Stimulated activated CD8-positive, alpha-beta memory T cell treated with anti-CD3 and anti-CD28 coated beads, Interleukin-15, amount 100 ng/mL, for 24 hours (primary cell): ENCODE data around the gene IFITM5.
"Not testable (repeated sequence)": the region's sequence is repeated elsewhere in the genome, so short reads cannot be mapped to it uniquely, and the experiment has no call there.

Source experiments
- DNase-seq: peaks from one replicate; pipeline ENCODE4 v3.0.0-alpha.2; 2020; ENCODE audit warnings: low read depth

IFITM5 gene

DNA sequence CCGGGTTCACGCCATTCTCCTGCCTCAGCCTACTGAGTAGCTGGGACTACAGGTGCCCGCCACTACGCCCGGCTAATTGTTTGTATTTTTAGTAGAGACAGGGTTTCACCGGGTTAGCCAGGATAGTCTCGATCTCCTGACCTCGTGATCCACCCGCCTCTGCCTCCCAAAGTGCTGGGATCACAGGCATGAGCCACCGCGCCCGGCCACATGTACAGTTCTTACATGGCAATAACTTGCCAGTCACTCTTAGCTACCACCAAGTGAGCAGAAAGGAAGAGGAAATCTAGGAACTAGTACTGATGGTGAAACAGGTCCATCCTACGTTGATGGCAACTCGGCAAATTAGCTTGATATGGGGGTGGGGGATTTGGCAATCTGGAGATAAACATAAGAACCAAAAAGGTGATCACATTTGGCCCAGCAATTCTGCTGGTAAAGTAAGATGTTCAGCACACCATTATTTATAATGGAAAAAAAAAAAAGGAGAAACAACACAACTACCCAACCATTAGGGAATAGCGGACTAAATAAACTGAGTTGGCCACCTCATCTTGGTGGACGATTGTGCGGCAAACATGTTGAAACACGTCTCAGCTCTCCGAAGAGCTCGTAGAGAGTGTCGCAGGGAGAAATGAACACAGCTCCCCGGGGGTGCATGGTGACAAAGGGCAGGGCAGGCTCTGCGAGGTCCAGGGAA is 15.8 kb downstream of the IFITM5 start:
- no peak for DNase-seq

DNA sequence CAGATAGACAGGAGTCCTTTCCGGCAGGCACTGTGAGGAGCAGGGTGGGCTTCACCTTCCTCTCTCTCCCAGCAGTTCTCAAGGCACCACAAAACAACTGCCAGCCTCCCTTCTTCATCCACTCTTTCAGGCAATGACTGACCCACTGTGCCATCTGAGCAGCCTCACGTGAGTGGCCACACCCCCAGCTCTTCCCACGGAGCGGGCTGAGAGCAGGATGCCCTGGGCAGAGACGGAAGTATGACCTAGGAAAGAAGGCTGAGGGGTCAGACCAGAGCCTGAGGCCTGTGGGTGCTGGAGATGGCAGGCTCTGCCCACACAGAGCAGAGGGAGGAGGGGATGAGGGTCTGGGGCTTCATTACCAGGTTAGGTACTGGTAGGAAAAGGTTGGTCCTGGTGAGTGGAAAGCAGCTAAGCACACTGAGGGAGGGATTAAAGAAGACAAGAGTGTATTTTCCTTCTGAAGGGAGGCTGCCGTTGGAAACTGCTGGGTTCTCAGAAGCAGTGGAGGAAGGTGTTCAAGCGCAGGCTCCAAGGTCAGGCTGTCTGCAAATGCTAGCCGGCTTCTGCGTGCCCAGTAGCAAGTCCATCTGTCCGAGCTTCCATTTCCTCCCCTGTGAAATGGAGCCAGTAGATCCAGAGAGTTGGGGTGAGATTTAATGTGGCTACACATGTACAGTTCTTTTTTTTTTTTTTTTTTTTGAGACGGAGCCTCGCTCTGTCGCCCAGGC is 16.5 kb downstream of the IFITM5 start:
- DNase-seq, result no peak

DNA sequence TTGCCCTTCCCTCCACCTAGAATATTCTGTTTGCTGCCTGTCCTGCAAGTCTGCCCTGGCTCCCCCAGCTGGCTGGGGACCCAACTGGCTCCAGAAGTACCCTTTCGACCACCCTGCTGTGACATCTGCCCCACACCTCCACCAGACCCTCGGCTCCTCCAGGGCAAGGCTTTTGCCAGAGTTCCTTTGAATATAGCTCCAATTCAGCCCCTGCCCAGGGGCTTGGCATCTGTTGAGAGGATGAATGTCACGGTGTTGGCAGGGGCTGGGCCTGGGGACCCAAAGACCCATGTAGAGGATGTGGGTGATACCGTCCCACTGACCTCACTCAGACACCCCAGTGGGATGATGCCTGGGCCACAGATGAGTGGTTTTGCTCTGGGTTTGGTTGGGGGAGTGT is 17.2 kb downstream of the IFITM5 start:
- DNase-seq, result no peak

DNA sequence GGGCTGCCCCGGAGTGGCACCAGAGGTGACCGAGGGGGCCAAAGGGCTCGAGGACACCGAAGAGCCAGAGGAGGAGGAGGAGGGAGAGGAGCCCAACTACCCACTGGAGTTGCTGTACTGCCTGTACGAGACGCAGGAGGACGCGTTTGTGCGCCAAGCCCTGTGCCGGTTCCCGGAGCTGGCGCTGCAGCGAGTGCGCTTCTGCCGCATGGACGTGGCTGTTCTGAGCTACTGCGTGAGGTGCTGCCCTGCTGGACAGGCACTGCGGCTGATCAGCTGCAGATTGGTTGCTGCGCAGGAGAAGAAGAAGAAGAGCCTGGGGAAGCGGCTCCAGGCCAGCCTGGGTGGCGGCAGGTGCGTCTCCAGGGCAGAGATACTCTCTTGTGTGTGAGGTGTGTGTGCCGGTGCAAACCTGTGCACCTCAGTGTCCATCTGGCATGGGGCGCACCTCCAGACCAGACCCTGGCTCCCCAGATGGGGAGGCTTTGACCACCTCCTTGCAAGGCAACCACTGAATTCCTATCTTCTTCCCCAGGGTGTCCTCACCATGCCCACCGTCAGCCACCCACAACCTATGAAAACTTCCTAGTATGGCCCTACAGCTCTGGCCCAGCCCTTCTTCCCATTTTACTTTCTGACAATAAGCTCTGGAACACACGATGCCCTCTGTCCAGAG is 17.7 kb downstream of the IFITM5 start:
- no peak for DNase-seq

- no peak for DNase-seq
These were observed 18.4 kb downstream of the IFITM5 start for GRCh38 chr11:280706-281485.

- DNase-seq, result no peak
These were observed 19.2 kb downstream of the IFITM5 start for GRCh38 chr11:279966-280705.

- no peak for DNase-seq
These were observed 20.0 kb downstream of the IFITM5 start for GRCh38 chr11:279040-279965.

DNA sequence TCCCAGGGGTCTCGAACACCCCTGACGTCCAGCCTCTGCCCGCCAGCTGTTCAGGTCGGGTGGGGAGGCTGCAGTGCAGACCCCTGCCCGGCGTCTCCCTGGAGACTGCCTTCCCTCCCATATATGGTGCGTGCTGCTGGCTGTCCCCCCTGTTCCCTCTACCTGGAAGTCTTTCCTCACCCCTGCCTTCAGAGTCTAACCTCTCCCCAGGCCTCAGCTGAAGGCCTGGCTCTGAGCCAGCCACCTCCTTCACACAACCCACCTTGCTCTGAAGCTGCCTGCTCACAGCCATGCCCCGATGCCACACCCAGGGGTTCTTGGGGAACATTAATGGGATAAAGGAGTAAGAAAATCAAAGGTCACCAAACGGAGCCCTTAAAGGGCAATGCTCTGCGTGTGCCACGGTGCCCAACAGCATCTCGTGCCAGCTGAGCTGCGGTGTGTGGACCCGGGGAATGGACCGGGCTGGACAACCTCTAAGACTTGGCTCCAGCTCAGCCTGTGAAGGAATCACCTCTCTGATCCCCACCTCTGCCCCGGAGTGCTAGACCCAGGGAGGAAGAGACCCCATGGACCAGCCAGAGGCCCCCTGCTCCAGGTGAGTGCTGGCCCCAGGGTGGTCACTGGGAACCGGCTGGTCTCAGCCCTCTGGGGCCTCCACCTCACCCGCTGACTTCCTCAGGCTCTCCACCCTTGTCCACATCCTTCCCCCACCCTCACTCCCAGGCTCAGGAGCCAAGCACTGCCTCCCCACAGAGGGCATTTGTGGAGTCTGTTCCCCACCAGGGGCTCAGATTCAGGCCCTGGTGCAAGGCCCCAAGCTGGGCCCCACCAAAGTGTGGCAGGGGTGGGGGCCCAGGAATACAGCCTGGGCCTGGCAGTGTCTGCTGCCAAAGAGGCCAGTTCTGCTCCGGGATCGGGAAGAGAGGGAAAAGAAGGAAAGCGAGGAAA is 21.1 kb downstream of the IFITM5 start, which contains the start of gene NLRP6:
NLRP6 (plus strand) TSS at position 407 of the 951 bp plus-strand sequence; CDS start at position 570, 163 bp downstream.
- DNase-seq, result no peak

DNA sequence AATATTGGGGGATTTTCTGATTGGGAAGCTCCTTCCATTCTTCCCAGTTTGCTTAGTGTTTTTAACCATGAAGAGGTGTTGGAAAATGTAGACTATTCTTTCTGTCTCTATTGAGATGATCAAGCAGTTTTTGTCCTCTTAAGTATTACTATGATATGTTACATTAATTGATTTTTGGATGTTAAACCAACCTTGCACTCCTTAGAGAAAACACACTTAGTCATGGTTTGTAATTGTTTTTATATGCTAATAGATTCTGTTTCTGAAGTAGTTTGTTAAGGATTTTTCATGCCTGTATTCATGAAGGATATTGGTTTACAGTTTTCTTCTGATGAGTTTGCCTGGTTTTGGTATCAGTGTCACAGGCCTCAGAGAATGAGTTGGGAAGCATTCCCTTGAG is 23.1 kb downstream of the IFITM5 start:
- no peak for DNase-seq

DNA sequence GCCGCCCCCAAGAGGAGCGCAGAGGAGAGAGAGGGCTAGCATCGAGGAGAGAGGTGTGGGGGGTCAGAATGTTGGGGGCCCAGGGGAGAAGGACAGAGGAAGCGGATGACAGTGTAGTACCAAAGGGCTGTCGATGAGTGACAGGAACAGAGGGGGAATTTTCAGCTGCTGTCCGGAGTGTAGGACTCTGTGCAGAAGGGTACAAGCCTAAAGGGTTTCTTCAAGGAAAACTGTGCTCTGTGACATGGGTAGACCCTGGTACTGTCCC is 26.5 kb downstream of the IFITM5 start:
- DNase-seq, result no peak

DNA sequence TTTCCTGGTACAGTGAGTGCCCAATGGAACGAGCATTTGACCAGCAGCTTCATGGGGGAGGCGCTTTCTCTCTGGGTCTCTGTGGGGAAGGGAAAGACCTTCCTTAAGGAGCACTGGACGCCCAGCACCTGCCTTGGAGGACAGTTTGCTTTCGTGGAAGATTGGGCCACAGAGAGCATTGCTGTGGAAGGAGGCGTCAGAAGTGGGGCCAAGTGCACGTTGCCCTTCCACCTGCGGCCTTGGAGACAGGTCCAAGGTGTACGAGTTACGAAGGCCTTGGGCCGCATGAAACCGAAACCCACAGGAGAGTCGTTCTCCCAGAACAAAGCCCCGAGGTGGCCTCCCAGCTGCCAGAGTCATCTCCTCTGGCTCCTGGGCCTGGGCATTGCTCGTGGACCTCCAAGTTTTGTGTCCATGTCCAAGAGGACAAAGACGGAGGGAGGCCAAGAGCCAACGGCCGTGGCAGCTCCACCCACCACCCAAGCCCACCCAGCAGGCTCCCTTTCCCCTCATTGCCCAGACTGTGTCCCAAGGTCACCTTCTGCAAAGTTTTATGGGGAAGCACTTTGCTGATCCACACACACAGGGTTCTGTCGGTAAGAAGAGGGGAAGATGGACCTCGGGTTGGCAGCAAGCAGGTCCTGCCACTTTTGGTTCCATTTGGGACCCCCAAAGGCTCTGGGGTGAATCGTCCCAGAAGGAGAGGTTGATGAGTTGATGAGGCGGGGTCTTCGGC is 27.0 kb downstream of the IFITM5 start:
- no peak for DNase-seq

GRCh38 chr11:271319-271715 is 28.0 kb downstream of the IFITM5 start:
- DNase-seq, result no peak

- no peak for DNase-seq
These were observed 28.6 kb downstream of the IFITM5 start for GRCh38 chr11:270451-271318.

- DNase-seq, result no peak
These were observed 30.0 kb downstream of the IFITM5 start for GRCh38 chr11:269146-269890.

DNA sequence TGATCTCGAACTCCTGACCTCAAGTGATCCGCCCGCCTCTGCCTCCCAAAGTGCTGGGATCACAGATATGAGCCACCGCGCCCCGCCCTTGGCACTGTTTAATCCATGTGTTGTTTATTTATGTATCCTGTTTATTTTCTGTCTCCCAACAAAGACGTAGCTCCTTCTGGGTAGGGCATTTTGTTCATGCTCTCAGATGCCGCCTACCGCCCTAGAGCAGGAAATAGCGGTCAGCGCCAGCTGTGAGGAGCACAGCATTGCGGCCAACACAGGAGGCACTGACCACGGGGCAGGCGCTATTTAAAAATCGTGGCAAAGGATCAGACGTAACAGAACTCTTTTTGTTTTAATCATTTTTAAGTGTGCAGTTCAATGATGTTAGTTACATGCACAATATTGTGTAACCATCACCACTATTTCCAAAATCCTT is 30.6 kb downstream of the IFITM5 start:
- DNase-seq, result not testable (repeated sequence)

GRCh38 chr11:267491-267994 is 31.8 kb downstream of the IFITM5 start:
- no peak for DNase-seq
